IMR-90 (cell line): ENCODE results near the gene LRRC66. TPM values are rescaled to one million over a fixed set of nuclear protein-coding genes. Genes with fewer than 3 reads are reported as not detected.
A peak's percentile ranks its signal among the peaks of the same experiment; 100 is the strongest.

Experiments
- ATAC-seq: fragments of 200-7000 bp; cut with Tn5 transposase; 2 replicates; pipeline ENCODE4 v1.9.1; 2020; ENCODE audit warnings: low read depth, mild to moderate bottlenecking, moderate library complexity
- BruUV-seq: library from RNA; stranded (reverse); fragments of 400-500 nt; replicated peaks from 2 replicates; lab custom pipeline; 2021; lab: Mats Ljungman, UMichigan
- CTCF ChIA-PET: fragments of 300-600 bp; formaldehyde crosslinking; extraction: SDS; loops from one replicate; lab custom pipeline; 2021; ENCODE audit warnings: antibody characterized with exemption; lab: Yijun Ruan, JAX
- POLR2A ChIA-PET: fragments of 300-600 bp; sonication (Branson Sonifier 250); formaldehyde crosslinking; loops from one replicate; lab custom pipeline; 2022; ENCODE audit warnings: antibody characterized with exemption; ENCODE audit not compliant: unreplicated experiment; lab: Charles Lee
- DNase-seq: peaks from one replicate; pipeline ENCODE4 v3.0.0; 2013
- H2AFZ ChIP-seq: replicated peaks from 2 replicates; pipeline ENCODE3; 2013; ENCODE audit warnings: low read length, mild to moderate bottlenecking; ENCODE audit not compliant: poor library complexity
- H2AK5ac ChIP-seq: 2 replicates; pipeline ENCODE4 v1.6.1; 2013; ENCODE audit warnings: low read depth, low read length, inconsistent platforms
- H2AK9ac ChIP-seq: replicated peaks from 2 replicates; pipeline ENCODE3; 2013; ENCODE audit warnings: mild to moderate bottlenecking, low read depth, low read length, moderate library complexity; ENCODE audit not compliant: poor library complexity
- H2BK120ac ChIP-seq: 2 replicates; pipeline ENCODE4 v1.6.1; 2013; ENCODE audit warnings: low read depth, low read length, inconsistent platforms
- H2BK15ac ChIP-seq: 3 replicates; pipeline ENCODE4 v1.6.1; 2013; ENCODE audit warnings: low read depth, low read length, inconsistent platforms
- H2BK20ac ChIP-seq: 2 replicates; pipeline ENCODE4 v1.6.1; 2013; ENCODE audit warnings: low read depth, mild to moderate bottlenecking, inconsistent platforms, low read length, moderate library complexity
- H2BK5ac ChIP-seq: 2 replicates; pipeline ENCODE4 v1.6.1; 2013; ENCODE audit warnings: mild to moderate bottlenecking, low read depth, low read length, inconsistent platforms; ENCODE audit not compliant: poor library complexity, severe bottlenecking
- H3K14ac ChIP-seq: replicated peaks from 2 replicates; pipeline ENCODE4 v1.6.1; 2013; ENCODE audit warnings: low read depth, low read length, inconsistent platforms
- H3K18ac ChIP-seq: 2 replicates; pipeline ENCODE4 v1.6.1; 2013; ENCODE audit warnings: low read depth, low read length, control low read depth
- H3K23ac ChIP-seq: 2 replicates; pipeline ENCODE4 v1.6.1; 2013; ENCODE audit warnings: low read depth, low read length, inconsistent platforms
- H3K27ac ChIP-seq: 2 replicates; pipeline ENCODE4 v1.5.1; 2013; ENCODE audit warnings: mild to moderate bottlenecking, control low read depth, low read length; ENCODE audit not compliant: insufficient read depth
- H3K27me3 ChIP-seq: 2 replicates; pipeline ENCODE4 v1.6.1; 2013; ENCODE audit warnings: low read length; ENCODE audit not compliant: control insufficient read depth, insufficient read depth
- H3K36me3 ChIP-seq: 2 replicates; pipeline ENCODE4 v1.6.1; 2013; ENCODE audit warnings: low read length, mixed read lengths; ENCODE audit not compliant: control insufficient read depth, insufficient read depth
- H3K4ac ChIP-seq: 2 replicates; pipeline ENCODE4 v1.6.1; 2013; ENCODE audit warnings: low read depth, low read length, inconsistent platforms
- H3K4me1 ChIP-seq: 2 replicates; pipeline ENCODE4 v1.6.1; 2013; ENCODE audit warnings: low read length, mixed read lengths; ENCODE audit not compliant: control insufficient read depth, insufficient read depth
- H3K4me2 ChIP-seq: 2 replicates; pipeline ENCODE4 v1.6.1; 2013; ENCODE audit warnings: low read depth, mild to moderate bottlenecking, control low read depth, low read length, moderate library complexity
- H3K4me3 ChIP-seq: 2 replicates; pipeline ENCODE4 v1.5.1; 2013; ENCODE audit warnings: low read depth, mild to moderate bottlenecking, control low read depth, low read length, moderate library complexity; ENCODE audit not compliant: insufficient read depth
- H3K56ac ChIP-seq: 2 replicates; pipeline ENCODE4 v1.6.1; 2013; ENCODE audit warnings: low read length, inconsistent platforms; ENCODE audit not compliant: insufficient read depth; ENCODE audit errors: extremely low read depth
- H3K79me1 ChIP-seq, 2 experiments: 2 replicates each; pipeline ENCODE4 v1.6.1; 2013; ENCODE audit warnings: low read length in 2 of 2, inconsistent platforms in 1 of 2, low read depth in 1 of 2
- H3K9ac ChIP-seq: 2 replicates; pipeline ENCODE4 v1.6.1; 2013; ENCODE audit warnings: low read depth, low read length, control low read depth
- H3K9me1 ChIP-seq: 2 replicates; pipeline ENCODE4 v1.6.1; 2013; ENCODE audit warnings: low read length, inconsistent platforms; ENCODE audit not compliant: insufficient read depth
- H3K9me3 ChIP-seq: 2 replicates; pipeline ENCODE4 v1.6.1; 2013; ENCODE audit warnings: low read length; ENCODE audit not compliant: control insufficient read depth, insufficient read depth
- H4K20me1 ChIP-seq: 2 replicates; pipeline ENCODE4 v1.6.1; 2013; ENCODE audit warnings: low read length, inconsistent platforms; ENCODE audit not compliant: insufficient read depth
- H4K5ac ChIP-seq: 2 replicates; pipeline ENCODE4 v1.6.1; 2013; ENCODE audit warnings: mild to moderate bottlenecking, low read depth, low read length, control low read depth
- H4K8ac ChIP-seq, 2 experiments: 2 replicates each; pipeline ENCODE4 v1.6.1; 2013; ENCODE audit warnings: low read depth in 2 of 2, low read length in 2 of 2, control low read depth in 1 of 2, inconsistent platforms in 1 of 2
- H4K91ac ChIP-seq: 2 replicates; pipeline ENCODE4 v1.6.1; 2013; ENCODE audit warnings: low read depth, low read length, inconsistent platforms; ENCODE audit not compliant: insufficient read depth
- BHLHE40 ChIP-seq: fragments of 150-350 bp; IDR thresholded peaks from 2 replicates; pipeline ENCODE4 v1.6.1; 2016; ENCODE audit warnings: mild to moderate bottlenecking, low read depth, low read length
- CEBPB ChIP-seq: IDR thresholded peaks from 2 replicates; pipeline ENCODE4 v1.6.1; 2012; ENCODE audit warnings: low read depth, low read length, improper control_type of control experiment
- CHD1 ChIP-seq: IDR thresholded peaks from 2 replicates; pipeline ENCODE4 v1.6.1; 2012; ENCODE audit warnings: low read depth, low read length, improper control_type of control experiment
- FOS ChIP-seq: fragments of 150-350 bp; IDR thresholded peaks from 2 replicates; pipeline ENCODE4 v1.6.1; 2016; ENCODE audit warnings: low read depth, low read length
- MAFK ChIP-seq: IDR thresholded peaks from 2 replicates; pipeline ENCODE4 v1.6.1; 2012; ENCODE audit warnings: low read depth, low read length, improper control_type of control experiment
- MAZ ChIP-seq: IDR thresholded peaks from 2 replicates; pipeline ENCODE4 v1.6.1; 2012; ENCODE audit warnings: low read depth, mild to moderate bottlenecking, low read length, improper control_type of control experiment, moderate library complexity, borderline replicate concordance
- MXI1 ChIP-seq: IDR thresholded peaks from 2 replicates; pipeline ENCODE4 v1.6.1; 2012; ENCODE audit warnings: low read depth, mild to moderate bottlenecking, low read length, moderate library complexity, borderline replicate concordance
- NFE2L2 ChIP-seq: fragments of 150-350 bp; IDR thresholded peaks from 2 replicates; pipeline ENCODE4 v1.6.1; 2016; ENCODE audit warnings: low read depth, mild to moderate bottlenecking, low read length
- POLR2A ChIP-seq: IDR thresholded peaks from 2 replicates; pipeline ENCODE4 v1.6.1; 2012; ENCODE audit warnings: mild to moderate bottlenecking, low read depth, low read length
- RAD21 ChIP-seq: IDR thresholded peaks from 2 replicates; pipeline ENCODE4 v1.6.1; 2012; ENCODE audit warnings: low read length, improper control_type of control experiment
- RCOR1 ChIP-seq: IDR thresholded peaks from 2 replicates; pipeline ENCODE4 v1.6.1; 2012; ENCODE audit warnings: mild to moderate bottlenecking, low read length, improper control_type of control experiment; ENCODE audit not compliant: insufficient replicate concordance
- RFX5 ChIP-seq: IDR thresholded peaks from 2 replicates; pipeline ENCODE4 v1.8.0; 2012; ENCODE audit warnings: low read depth, mild to moderate bottlenecking, low read length, moderate library complexity
- SMC3 ChIP-seq: fragments of 150-350 bp; IDR thresholded peaks from 2 replicates; pipeline ENCODE4 v1.6.1; 2016; ENCODE audit warnings: low read depth, mild to moderate bottlenecking, antibody characterized with exemption, low read length, moderate library complexity
- WGBS, 2 experiments: methylation state at CpG; one replicate each; pipeline versions ENCODE4 v1.1.5 to v1.1.7; 2013; ENCODE audit warnings: missing lambda C conversion rate in 2 of 2; ENCODE audit not compliant: insufficient read length in 1 of 2; ENCODE audit errors: extremely low coverage in 2 of 2; 5-methylcytosine and 5-hydroxymethylcytosine counted together
- dilution Hi-C: fragments of 300-500 bp; cut with HindIII; formaldehyde crosslinking; loops from one replicate; pipeline ENCODE4 v1.14.3; 2018; ENCODE audit warnings: low sequenced_read_pairs; ENCODE audit not compliant: unreplicated experiment
- in situ Hi-C: fragments of 300-500 bp; cut with MboI; formaldehyde crosslinking; loops from 3 replicates; pipeline ENCODE4 v1.14.3; 2019; ENCODE audit warnings: low sequenced_read_pairs, inconsistent platforms, mixed read lengths
- intact Hi-C: fragments of 100-400 bp; cut with micrococcal nuclease; formaldehyde crosslinking; loops from 2 replicates; pipeline ENCODE4 v1.10.0; 2022
- polyA plus RNA-seq, 3 experiments: library from polyadenylated mRNA; depleted of rRNA; stranded (reverse); fragments of >200 nt; gene quantifications; 2 replicates each; pipeline ENCODE4 v1.2.3, GENCODE V29; 2012; ENCODE audit warnings: low replicate concordance in 1 of 3
- total RNA-seq: library from RNA; depleted of rRNA; stranded (reverse); fragments of >200 nt; gene quantifications from 2 replicates; pipeline ENCODE4 v1.2.3, GENCODE V29; 2012
- TF ChIP-seq, protein P1 (sequence below): fragments of 150-350 bp; IDR thresholded peaks from 2 replicates; pipeline ENCODE4 v1.6.1; 2017; ENCODE audit warnings: mild to moderate bottlenecking, antibody characterized with exemption, low read length, low read depth
- TF ChIP-seq, protein P2 (sequence below): fragments of 150-350 bp; IDR thresholded peaks from 2 replicates; pipeline ENCODE4 v1.6.1; 2016; ENCODE audit warnings: low read depth, mild to moderate bottlenecking, low read length, moderate library complexity, borderline replicate concordance
- TF ChIP-seq, protein P3 (sequence below): conservative IDR thresholded peaks from 2 replicates; pipeline ENCODE4 v1.5.1; 2012; ENCODE audit warnings: mild to moderate bottlenecking, low read depth, low read length, improper control_type of control experiment

The LRRC66 gene
- total and polyA plus RNA-seq, 2 of the 4 experiments (the other 2 are of a cell fraction), result 0.09 to 0.18 TPM

DNA sequence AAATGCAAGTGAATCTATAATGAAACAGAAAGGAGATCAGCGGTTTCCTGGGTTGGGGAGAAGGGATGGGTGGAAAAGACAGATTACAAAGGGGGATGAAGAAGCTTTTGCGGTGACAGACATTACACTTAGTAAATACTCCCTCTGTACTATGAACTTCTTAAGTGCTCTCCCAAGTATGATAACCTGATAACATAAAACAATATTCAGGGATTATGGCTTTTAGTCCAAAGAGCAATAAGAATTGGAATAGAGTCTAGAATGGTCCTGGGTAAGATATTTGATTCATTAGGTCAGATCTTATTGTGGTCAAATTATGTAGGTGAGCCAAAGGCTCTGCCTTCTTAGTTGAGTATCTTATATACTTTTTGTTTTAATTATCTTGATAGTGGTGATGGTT, 9.2 kb downstream of the LRRC66 start:
- ATAC-seq (no peak), DNase-seq (peak; percentile 10)
- H3K4ac ChIP-seq, result no peak overlapping the region
- H4K8ac ChIP-seq, result no peak overlapping the region
- intact Hi-C loops (loop anchor here (10.0 kb wide), 1 partner anchor 56 kb away; no protein-coding TSS in a partner anchor), dilution Hi-C loops (no loop called here), in situ Hi-C loops (no loop called here)
- H4K5ac ChIP-seq, result no peak overlapping the region
- H4K91ac ChIP-seq, result no peak overlapping the region
- no peaks in the 10 kb centered on the region for H3K4me1 ChIP-seq
- H4K20me1 ChIP-seq, result no peaks in the 10 kb centered on the region
- no peak overlapping the region for H3K4me3 ChIP-seq
- no peak overlapping the region for H2BK120ac ChIP-seq
- H3K9me1 ChIP-seq, result no peaks in the 10 kb centered on the region
- H2BK20ac ChIP-seq, result no peak overlapping the region
- no peak overlapping the region for H3K18ac ChIP-seq
- H3K27me3 ChIP-seq, result no peaks in the 10 kb centered on the region
- POLR2A ChIA-PET, result no interaction called here
- H2AK5ac ChIP-seq, result no peak overlapping the region
- BruUV-seq, result no TSS peak
- H3K9ac ChIP-seq, result no peak overlapping the region
- no CpG with 5 or more reads among the region's 2 CpGs for WGBS, 2 experiments
- no peaks in the 10 kb centered on the region for H3K36me3 ChIP-seq
- H3K56ac ChIP-seq, result no peak overlapping the region
- no peaks in the 10 kb centered on the region for H3K79me1 ChIP-seq
- no peak overlapping the region for H2BK5ac ChIP-seq
- H2BK15ac ChIP-seq, result no peak overlapping the region
- H2AK9ac ChIP-seq, result no peak overlapping the region
- TF ChIP-seq, protein P1, sequence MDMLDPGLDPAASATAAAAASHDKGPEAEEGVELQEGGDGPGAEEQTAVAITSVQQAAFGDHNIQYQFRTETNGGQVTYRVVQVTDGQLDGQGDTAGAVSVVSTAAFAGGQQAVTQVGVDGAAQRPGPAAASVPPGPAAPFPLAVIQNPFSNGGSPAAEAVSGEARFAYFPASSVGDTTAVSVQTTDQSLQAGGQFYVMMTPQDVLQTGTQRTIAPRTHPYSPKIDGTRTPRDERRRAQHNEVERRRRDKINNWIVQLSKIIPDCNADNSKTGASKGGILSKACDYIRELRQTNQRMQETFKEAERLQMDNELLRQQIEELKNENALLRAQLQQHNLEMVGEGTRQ, result no peak
- TF ChIP-seq CEBPB, result no peak
- TF ChIP-seq, protein P2, sequence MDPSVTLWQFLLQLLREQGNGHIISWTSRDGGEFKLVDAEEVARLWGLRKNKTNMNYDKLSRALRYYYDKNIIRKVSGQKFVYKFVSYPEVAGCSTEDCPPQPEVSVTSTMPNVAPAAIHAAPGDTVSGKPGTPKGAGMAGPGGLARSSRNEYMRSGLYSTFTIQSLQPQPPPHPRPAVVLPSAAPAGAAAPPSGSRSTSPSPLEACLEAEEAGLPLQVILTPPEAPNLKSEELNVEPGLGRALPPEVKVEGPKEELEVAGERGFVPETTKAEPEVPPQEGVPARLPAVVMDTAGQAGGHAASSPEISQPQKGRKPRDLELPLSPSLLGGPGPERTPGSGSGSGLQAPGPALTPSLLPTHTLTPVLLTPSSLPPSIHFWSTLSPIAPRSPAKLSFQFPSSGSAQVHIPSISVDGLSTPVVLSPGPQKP, result no peak
- no peak for TF ChIP-seq RFX5
- TF ChIP-seq MAFK, result no peak
- no peak for TF ChIP-seq BHLHE40
- TF ChIP-seq SMC3, result no peak
- TF ChIP-seq, protein P3, sequence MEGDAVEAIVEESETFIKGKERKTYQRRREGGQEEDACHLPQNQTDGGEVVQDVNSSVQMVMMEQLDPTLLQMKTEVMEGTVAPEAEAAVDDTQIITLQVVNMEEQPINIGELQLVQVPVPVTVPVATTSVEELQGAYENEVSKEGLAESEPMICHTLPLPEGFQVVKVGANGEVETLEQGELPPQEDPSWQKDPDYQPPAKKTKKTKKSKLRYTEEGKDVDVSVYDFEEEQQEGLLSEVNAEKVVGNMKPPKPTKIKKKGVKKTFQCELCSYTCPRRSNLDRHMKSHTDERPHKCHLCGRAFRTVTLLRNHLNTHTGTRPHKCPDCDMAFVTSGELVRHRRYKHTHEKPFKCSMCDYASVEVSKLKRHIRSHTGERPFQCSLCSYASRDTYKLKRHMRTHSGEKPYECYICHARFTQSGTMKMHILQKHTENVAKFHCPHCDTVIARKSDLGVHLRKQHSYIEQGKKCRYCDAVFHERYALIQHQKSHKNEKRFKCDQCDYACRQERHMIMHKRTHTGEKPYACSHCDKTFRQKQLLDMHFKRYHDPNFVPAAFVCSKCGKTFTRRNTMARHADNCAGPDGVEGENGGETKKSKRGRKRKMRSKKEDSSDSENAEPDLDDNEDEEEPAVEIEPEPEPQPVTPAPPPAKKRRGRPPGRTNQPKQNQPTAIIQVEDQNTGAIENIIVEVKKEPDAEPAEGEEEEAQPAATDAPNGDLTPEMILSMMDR, result no peak
- TF ChIP-seq CHD1, result no peak
- TF ChIP-seq MXI1, result no peak
- no peak for TF ChIP-seq POLR2A
- no peak for TF ChIP-seq RAD21
- TF ChIP-seq MAZ, result no peak
- no peak for TF ChIP-seq RCOR1
- no peak for TF ChIP-seq NFE2L2
- TF ChIP-seq FOS, result no peak
- H3K9me3 ChIP-seq, result no peaks in the 10 kb centered on the region
- no peak overlapping the region for H3K14ac ChIP-seq
- H2AFZ ChIP-seq, result no peak overlapping the region
- H3K23ac ChIP-seq, result no peak overlapping the region
- no peak overlapping the region for H3K4me2 ChIP-seq
- H3K27ac ChIP-seq, result no peak overlapping the region
- CTCF ChIA-PET, result interaction anchor here (0.6 kb wide), 1 partner anchor 1409 kb away, joined by 3 read pairs; no protein-coding TSS in a partner anchor
